LNCaP clone FGC (cell line): Measurements from ENCODE around the gene MCFD2.

Experiments
- DNase-seq: peaks from one replicate; pipeline ENCODE4 v3.0.0-alpha.2; 2011; ENCODE audit warnings: low read depth
- H3K4me3 ChIP-seq: 2 replicates; pipeline ENCODE4 v1.5.1; 2011; ENCODE audit warnings: mild to moderate bottlenecking, low read depth, low read length, control low read depth
- TF ChIP-seq, protein P1 (sequence below): IDR thresholded peaks from 2 replicates; pipeline ENCODE4 v1.5.1; 2012; ENCODE audit warnings: mild to moderate bottlenecking; ENCODE audit not compliant: control insufficient read depth, insufficient read depth; ENCODE audit errors: extremely low read depth

Gene MCFD2

DNA sequence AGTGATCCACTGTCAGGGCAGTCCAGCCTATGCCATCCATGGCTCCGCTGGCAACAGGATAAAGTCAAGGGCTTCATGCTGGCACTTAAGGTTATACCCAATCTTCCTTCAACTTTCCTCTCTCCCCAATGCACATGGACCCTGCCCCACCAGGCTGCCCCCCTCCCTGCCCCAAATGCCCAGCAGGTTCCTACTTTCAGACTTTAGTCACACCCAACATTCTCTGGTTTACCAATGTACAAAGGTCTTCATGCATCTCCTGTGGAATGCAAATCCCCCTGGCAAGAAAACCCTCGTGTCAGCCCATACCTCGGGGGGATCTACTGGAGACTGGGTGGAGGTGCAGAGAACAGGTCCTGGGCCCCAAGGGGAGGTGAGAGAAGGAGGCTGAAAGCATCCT lies 59.3 kb downstream of the MCFD2 start:
- DNase-seq: no peak
- H3K4me3 ChIP-seq: no peak overlapping the region

DNA sequence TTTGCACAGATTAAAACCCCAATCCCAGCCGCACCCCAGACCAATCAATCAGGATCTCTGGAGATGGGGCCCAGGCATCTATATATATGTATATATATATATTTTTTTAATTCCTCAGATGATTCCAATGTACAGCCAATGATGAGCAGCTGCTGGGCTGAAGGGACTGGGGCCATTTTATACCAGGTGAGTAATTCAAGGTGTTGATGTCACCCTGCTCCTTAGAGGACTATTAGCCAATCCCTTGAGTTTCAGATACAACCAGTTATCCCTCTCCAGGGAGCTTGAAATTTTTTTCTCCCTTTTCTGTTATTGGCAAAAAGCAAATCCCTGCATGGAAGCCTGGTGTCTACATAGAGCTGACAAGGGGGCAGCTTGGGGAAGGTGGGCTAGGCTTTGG lies 59.8 kb downstream of the MCFD2 start:
- H3K4me3 ChIP-seq: no peak overlapping the region

More for the DNA sequence above, 59.3 kb downstream of the MCFD2 start:
- TF ChIP-seq, protein P1, sequence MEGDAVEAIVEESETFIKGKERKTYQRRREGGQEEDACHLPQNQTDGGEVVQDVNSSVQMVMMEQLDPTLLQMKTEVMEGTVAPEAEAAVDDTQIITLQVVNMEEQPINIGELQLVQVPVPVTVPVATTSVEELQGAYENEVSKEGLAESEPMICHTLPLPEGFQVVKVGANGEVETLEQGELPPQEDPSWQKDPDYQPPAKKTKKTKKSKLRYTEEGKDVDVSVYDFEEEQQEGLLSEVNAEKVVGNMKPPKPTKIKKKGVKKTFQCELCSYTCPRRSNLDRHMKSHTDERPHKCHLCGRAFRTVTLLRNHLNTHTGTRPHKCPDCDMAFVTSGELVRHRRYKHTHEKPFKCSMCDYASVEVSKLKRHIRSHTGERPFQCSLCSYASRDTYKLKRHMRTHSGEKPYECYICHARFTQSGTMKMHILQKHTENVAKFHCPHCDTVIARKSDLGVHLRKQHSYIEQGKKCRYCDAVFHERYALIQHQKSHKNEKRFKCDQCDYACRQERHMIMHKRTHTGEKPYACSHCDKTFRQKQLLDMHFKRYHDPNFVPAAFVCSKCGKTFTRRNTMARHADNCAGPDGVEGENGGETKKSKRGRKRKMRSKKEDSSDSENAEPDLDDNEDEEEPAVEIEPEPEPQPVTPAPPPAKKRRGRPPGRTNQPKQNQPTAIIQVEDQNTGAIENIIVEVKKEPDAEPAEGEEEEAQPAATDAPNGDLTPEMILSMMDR: no peak

DNA sequence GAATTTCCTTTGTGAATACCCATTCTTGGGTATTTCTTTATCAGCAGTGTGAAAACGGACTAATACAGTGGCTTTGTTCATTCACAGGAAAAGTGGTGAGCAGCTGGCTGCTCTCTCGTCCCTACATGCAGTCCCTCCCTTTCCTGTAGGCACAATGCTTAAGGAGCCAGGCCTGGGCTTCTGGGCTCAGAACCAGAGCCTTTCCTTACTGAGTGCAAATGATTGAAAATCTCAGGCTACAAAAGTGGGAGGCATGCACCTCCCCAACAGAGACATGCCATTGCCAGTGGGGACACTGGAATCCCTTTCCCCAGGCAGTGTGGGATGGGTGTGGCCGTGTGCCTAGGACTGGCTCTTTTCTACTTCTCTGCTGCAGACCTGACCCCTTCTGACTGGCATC lies 61.3 kb downstream of the MCFD2 start:
- TF ChIP-seq, protein P1: no peak
- H3K4me3 ChIP-seq: no peak overlapping the region
- DNase-seq: no peak

More for the DNA sequence above, 59.8 kb downstream of the MCFD2 start:
- DNase-seq: no peak
- TF ChIP-seq, protein P1: no peak

DNA sequence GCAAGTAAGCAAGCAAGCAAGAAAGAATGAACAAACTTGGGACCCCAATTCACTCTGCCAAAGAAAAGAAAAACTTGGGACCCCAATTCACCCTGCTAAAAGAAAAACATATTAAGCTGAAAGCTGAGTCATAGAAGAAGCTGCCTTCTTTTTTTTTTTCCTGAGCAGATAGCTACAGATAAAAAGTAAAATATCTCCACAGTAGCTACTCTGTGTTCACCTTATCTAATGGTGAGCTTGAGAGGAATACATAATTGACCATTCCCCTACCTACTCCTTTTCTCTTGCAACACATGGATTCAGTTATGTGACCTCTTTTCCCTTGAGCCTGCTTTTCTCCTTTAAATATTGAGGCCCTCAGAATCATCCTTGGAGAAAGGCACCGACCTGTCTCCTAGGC lies 63.0 kb downstream of the MCFD2 start:
- DNase-seq: no peak
- TF ChIP-seq, protein P1: no peak

DNA sequence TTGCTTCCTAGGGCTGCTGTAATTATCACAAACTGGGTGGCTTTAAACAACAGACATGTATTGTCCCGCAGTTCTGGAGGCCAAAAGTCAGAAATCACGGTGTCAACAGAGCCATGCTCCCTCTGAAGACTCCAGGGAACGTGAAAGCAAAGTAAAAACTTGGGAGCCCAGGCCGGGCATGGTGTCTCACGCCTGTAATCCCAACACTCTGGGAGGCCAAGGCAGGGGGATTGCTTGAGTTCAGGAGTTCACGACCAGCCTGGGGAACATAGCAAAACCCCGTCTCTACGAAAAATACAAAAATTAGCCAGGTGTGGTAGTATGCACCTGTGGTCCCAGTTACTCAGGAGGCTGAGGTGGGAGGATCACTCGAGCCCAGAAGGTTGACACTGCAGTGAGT lies 63.5 kb downstream of the MCFD2 start:
- TF ChIP-seq, protein P1: no peak
- H3K4me3 ChIP-seq: no peak overlapping the region
- DNase-seq: no peak

More for the DNA sequence above, 63.0 kb downstream of the MCFD2 start:
- H3K4me3 ChIP-seq: no peak overlapping the region
